GM19463 (cell line): ENCODE measurements around the gene RGS9.

Experiments used
- ATAC-seq: cut with Tn5 transposase; IDR thresholded peaks from one replicate; pipeline ENCODE4 v1.9.1; 2021; ENCODE audit warnings: mild to moderate bottlenecking, moderate library complexity; ENCODE audit not compliant: unreplicated experiment

The RGS9 gene

GRCh38 chr17:65246252-65246651, 109.1 kb downstream of the RGS9 start:
- ATAC-seq: no peak

- ATAC-seq: no peak
Observed at GRCh38 chr17:65249774-65250173, 112.6 kb downstream of the RGS9 start.

- ATAC-seq: no peak
Observed at GRCh38 chr17:65254166-65254565, 117.0 kb downstream of the RGS9 start.

GRCh38 chr17:65259281-65259680, 122.1 kb downstream of the RGS9 start:
- no peak for ATAC-seq

DNA sequence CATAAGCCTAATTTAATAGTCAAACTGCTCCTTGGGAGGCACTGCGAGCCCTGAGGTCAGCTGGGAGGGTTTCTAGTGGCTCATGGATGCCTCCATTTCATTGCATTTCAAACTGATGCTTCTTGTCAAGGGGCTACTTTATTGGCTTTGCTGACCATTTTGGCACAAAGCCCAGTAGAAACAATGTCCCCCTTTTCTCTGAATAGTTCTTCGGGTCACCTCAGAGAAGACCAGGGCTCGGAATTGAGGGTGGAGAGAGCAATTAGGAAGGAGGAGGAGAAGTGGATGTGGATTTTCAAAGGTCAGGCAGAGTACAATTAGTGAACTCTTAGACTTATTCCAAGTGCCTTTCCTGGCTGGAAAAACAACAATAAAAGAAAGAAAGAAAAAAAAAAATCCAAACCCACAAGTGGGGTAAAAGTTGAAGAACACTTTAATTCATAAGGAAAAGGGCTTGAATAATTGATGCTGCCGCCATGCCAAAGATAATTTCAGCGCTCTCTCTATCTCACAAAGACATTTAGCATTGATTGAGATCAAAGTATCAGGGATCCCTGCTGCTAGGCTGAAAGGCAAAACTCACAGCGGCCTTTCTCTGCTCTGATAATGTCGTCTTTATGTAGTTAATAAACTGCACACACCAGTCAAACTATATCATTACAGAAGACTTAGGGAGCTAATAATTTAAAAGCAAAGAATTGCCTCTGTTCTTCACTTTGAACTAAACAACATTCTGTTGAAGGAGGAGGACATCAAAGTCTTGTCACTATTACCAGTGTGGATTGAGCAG, 122.7 kb downstream of the RGS9 start:
- no peak for ATAC-seq

GRCh38 chr17:65260626-65261025, 123.5 kb downstream of the RGS9 start:
- ATAC-seq: no peak

- ATAC-seq: no peak
Observed at GRCh38 chr17:65261152-65261551, 124.0 kb downstream of the RGS9 start.

DNA sequence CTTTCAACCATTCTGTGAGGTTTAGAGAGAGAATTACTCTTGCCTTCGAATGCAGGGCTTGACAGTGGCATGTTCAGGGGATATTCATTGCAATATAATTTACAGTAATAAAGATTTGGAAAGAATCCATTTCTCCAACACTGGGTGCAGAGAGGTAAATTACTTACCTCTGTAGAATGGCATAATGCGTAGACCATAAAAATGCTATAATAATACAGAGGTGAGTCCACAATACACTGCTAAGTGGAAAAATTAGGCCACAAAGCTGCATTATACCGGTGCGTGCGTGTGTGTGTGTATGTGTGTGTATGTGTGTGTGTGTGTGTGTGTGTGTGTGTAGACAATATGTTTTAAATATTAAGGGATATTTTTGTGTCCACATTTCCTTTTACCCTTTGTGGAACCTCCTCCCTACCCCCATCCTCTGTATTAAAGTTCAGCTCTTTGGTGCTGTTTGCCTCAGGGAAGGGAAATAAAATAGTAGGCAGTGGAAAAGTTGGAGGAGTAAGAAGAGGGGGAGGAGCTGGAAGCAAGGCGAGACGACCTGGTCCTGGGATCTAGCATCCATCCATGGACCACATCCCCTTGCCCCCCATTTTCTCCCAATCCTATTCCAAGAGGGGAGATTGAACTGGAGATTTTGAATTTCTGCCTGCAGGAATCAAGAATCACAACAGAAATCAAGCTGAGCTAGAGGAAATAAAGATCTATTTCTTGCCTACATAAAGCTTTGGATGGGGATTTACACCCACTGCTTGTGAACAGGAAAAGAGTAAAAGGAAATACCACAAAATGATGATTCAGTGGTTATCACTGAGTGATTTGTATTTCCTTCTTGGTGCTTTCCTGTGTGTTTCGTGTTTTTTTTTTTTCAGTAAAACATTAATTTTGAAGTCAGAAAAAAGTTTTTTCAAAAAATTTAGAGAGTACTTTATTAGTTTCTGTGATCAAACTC, 124.8 kb downstream of the RGS9 start:
- no peak for ATAC-seq

- no peak for ATAC-seq
Observed at GRCh38 chr17:65265276-65265675, 128.1 kb downstream of the RGS9 start.

DNA sequence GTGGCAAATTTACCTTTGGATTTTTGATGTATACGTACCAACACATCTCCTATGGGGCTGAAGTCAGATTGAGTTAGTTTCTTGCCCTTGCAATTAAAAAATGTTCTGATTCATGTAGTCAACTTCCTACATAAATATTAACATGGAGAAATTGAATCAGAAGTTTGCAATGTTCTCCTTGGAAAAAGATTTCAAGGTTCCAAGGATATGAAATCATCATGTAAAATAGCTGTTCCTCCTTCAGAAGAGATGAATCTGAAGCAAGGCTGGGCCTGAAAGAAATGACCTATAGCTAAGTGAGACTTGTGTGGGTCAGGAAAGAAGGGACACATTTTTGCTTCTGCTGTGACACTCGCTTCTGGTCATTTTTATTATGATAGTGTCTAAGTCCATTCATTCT, 131.7 kb downstream of the RGS9 start:
- no peak for ATAC-seq

DNA sequence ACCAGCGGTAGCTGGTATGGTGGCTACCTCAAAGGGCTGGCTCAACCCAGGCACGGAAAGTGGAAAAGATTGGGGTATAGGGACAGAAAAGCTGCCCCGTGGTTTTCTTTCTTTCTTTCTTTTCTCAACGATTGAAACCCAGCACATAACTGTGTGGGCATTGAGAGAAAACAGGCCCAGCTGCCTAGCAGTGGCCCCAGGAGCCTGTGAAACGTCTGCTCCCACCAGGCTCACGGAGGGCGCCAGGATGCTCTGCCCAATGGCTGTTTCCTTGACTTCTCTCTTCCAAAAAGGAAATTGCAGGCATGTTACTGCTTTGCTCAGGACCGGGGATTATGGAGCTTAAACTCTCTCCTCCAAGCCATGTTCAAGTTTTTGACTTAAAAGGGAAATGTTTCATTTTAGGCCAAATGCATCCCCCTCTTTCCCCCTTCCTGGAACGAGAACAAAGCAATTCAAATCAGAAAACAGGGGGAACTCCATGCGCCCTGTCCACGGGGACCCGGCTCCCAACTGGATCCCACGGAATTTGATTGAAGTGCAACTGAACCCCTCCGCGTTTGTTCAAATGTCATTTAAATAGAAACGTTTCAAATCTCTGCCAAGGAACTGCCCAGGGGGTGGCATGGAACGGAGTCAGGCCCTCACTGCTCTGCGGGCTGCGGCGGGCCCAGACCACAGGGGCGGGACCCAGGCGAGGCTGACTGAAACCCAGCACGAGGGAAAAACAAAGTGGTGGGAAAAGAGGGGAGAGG, 133.5 kb downstream of the RGS9 start:
- no peak for ATAC-seq

DNA sequence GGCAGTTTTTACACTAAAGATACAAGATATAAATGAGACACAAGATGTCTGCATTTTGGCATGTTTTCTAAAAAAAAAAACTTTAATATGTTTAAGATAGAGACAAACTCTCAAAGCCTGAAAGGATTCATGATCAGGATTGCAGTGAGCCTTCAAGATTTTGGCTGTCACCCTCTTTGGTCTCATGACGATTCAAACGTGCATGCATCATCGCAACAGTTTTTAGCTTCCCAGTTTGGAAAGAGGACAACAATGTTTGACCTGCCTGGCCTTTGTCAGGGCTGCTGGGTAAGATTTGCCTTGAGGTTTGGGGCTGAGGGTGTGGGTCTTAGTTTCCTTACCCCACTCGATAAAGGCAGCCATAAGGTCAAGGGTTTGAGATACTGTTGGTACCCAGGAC, 134.1 kb downstream of the RGS9 start:
- ATAC-seq: no peak
